HepG2 (cell line): ENCODE results near the gene TMC8. TPM values are rescaled to one million over a fixed set of nuclear protein-coding genes. Genes with fewer than 3 reads are reported as not detected.

Source experiments
- CHD4 ChIP-seq: fragments of 200-600 bp; sonication (generic); IDR thresholded peaks from 2 replicates; pipeline ENCODE4 v1.7.0; 2017; ENCODE audit warnings: mild to moderate bottlenecking, low read length, borderline replicate concordance
- CSRNP2 ChIP-seq: sonication (generic); formaldehyde crosslinking; conservative IDR thresholded peaks from 2 replicates; pipeline ENCODE4 v1.8.0; 2022; ENCODE audit warnings: low read depth, missing genetic modification reagents
- GABPB1 ChIP-seq: IDR thresholded peaks from 2 replicates; pipeline ENCODE4 v1.6.1; 2016; ENCODE audit warnings: mild to moderate bottlenecking, missing genetic modification reagents, moderate library complexity, missing compliant biosample characterization
- HNRNPUL1 ChIP-seq: fragments of 200-400 bp; formaldehyde crosslinking; IDR thresholded peaks from 2 replicates; pipeline ENCODE4 v1.6.1; 2017; ENCODE audit warnings: low read depth, mild to moderate bottlenecking, low read length, moderate library complexity
- IRF9 ChIP-seq: sonication (generic); formaldehyde crosslinking; IDR thresholded peaks from 2 replicates; pipeline ENCODE4 v1.8.0; 2022; ENCODE audit warnings: missing genetic modification reagents, mild to moderate bottlenecking, borderline replicate concordance
- MEIS2 ChIP-seq: sonication (generic); formaldehyde crosslinking; IDR thresholded peaks from 2 replicates; pipeline ENCODE4 v1.9.0; 2021; ENCODE audit warnings: mild to moderate bottlenecking, missing genetic modification reagents
- NR1H2 ChIP-seq: sonication (generic); formaldehyde crosslinking; IDR thresholded peaks from 2 replicates; pipeline ENCODE4 v1.8.1; 2022; ENCODE audit warnings: low read depth, missing genetic modification reagents, borderline replicate concordance
- NR2F6 ChIP-seq, 2 experiments: IDR thresholded peaks; 2 replicates each; pipeline ENCODE4 v1.6.1; 2016; ENCODE audit warnings: antibody characterized with exemption in 1 of 2, mild to moderate bottlenecking in 1 of 2
- PATZ1 ChIP-seq: sonication (generic); formaldehyde crosslinking; IDR thresholded peaks from 2 replicates; pipeline ENCODE4 v1.4.0; 2020; ENCODE audit warnings: missing genetic modification reagents
- SIX4 ChIP-seq: sonication (generic); formaldehyde crosslinking; IDR thresholded peaks from 2 replicates; pipeline ENCODE4 v1.4.0; 2020; ENCODE audit warnings: missing genetic modification reagents
- ZHX1 ChIP-seq: sonication (generic); formaldehyde crosslinking; IDR thresholded peaks from 2 replicates; pipeline ENCODE4 v1.8.1; 2022; ENCODE audit warnings: low read depth, mild to moderate bottlenecking, missing genetic modification reagents
- ZNF260 ChIP-seq: sonication (generic); formaldehyde crosslinking; IDR thresholded peaks from 2 replicates; pipeline ENCODE4 v1.4.0; 2020; ENCODE audit warnings: missing genetic modification reagents, low read depth, mild to moderate bottlenecking, borderline replicate concordance
- ZNF329 ChIP-seq: sonication (generic); formaldehyde crosslinking; IDR thresholded peaks from 2 replicates; pipeline ENCODE4 v1.9.0; 2021; ENCODE audit warnings: low read depth, mild to moderate bottlenecking, missing genetic modification reagents
- ZNF350 ChIP-seq: sonication (generic); formaldehyde crosslinking; IDR thresholded peaks from 2 replicates; pipeline ENCODE4 v1.4.0; 2020; ENCODE audit warnings: mild to moderate bottlenecking, low read depth, missing genetic modification reagents, borderline replicate concordance
- ZNF580 ChIP-seq: IDR thresholded peaks from 2 replicates; pipeline ENCODE4 v1.6.1; 2016; ENCODE audit warnings: low read depth, borderline replicate concordance
- ZSCAN31 ChIP-seq: sonication (generic); formaldehyde crosslinking; IDR thresholded peaks from 2 replicates; pipeline ENCODE4 v1.5.0; 2020; ENCODE audit warnings: low read depth, mild to moderate bottlenecking, missing genetic modification reagents
- polyA plus RNA-seq, 8 experiments: library from polyadenylated mRNA; depleted of rRNA in 3 of 8; stranded (reverse) in 7 of 8; unstranded in 1 of 8; fragments of >200 nt; fragmentation: Illumina TruSeq in 4 of 8; extraction: Trizol in 4 of 8; gene quantifications; 2 replicates each; pipeline versions ENCODE4 v1.2.1 to v1.2.3, GENCODE V29; 2011 to 2016; ENCODE audit warnings: low read depth in 4 of 8, missing spikeins in 1 of 8, mixed read lengths in 1 of 8; ENCODE audit not compliant: insufficient read depth in 1 of 8
- total RNA-seq, 5 experiments: library from RNA; depleted of rRNA; stranded (reverse); fragments of >200 nt; fragmentation: Illumina TruSeq; extraction: Trizol; gene quantifications; 2 replicates each; pipeline ENCODE4 v1.2.3, GENCODE V29; 2016; ENCODE audit warnings: low read depth in 1 of 5

TMC8 gene
- total and polyA plus RNA-seq, 2 of the 13 experiments (the other 11 are each of a cell fraction or from before 2014, with no cell fraction given), result 0.53 to 7.8 TPM

GRCh38 chr17:78112518-78113471, 17.8 kb upstream of the TMC8 start (continued):
- peak; percentile 44; the same call in 1 of the 2 replicates for TF ChIP-seq PATZ1 (CRISPR knock-in tag)
- TF ChIP-seq ZSCAN31, result peak; percentile 60; the same call in 1 of the 2 replicates
- TF ChIP-seq IRF9 (CRISPR knock-in tag), result peak; percentile 61; the same call in 1 of the 2 replicates
- TF ChIP-seq NR1H2 (CRISPR knock-in tag), result no peak
- peak; percentile 81; the same call in 1 of the 2 replicates for TF ChIP-seq MEIS2 (CRISPR knock-in tag)
- TF ChIP-seq ZHX1 (CRISPR knock-in tag), result no peak
- TF ChIP-seq ZNF580 (CRISPR knock-in tag), result peak; percentile 61; the same call in 1 of the 2 replicates
- TF ChIP-seq ZNF260 (CRISPR knock-in tag), result no peak
- 0 out of 2 replicates have a peak, but pooled peaks have one; percentile 28 for TF ChIP-seq ZNF350 (CRISPR knock-in tag)
- TF ChIP-seq ZNF329 (CRISPR knock-in tag), result no peak; the same call in 1 of the 2 replicates
- peak; percentile 62; the same call in 1 of the 2 replicates for TF ChIP-seq GABPB1 (CRISPR knock-in tag)
- no peak for TF ChIP-seq CHD4
- no peak for TF ChIP-seq NR2F6 (IDR thresholded peaks at IDR 0.05)
- peak; percentile 64; the same call in 1 of the 2 replicates for TF ChIP-seq NR2F6 (CRISPR knock-in tag; IDR thresholded peaks at IDR 0.05)
- no peak for TF ChIP-seq HNRNPUL1
- no peak for TF ChIP-seq CSRNP2 (CRISPR knock-in tag)
- no peak for TF ChIP-seq SIX4 (CRISPR knock-in tag)
